LNCAP (cell line): Measurements from ENCODE around the gene ITGB7.

Source experiments
- TF ChIP-seq, protein P1 (sequence below): fragments of 450-650 bp; IDR thresholded peaks from 2 replicates; pipeline ENCODE4 v1.5.1; 2017; ENCODE audit warnings: mild to moderate bottlenecking

Gene ITGB7

DNA sequence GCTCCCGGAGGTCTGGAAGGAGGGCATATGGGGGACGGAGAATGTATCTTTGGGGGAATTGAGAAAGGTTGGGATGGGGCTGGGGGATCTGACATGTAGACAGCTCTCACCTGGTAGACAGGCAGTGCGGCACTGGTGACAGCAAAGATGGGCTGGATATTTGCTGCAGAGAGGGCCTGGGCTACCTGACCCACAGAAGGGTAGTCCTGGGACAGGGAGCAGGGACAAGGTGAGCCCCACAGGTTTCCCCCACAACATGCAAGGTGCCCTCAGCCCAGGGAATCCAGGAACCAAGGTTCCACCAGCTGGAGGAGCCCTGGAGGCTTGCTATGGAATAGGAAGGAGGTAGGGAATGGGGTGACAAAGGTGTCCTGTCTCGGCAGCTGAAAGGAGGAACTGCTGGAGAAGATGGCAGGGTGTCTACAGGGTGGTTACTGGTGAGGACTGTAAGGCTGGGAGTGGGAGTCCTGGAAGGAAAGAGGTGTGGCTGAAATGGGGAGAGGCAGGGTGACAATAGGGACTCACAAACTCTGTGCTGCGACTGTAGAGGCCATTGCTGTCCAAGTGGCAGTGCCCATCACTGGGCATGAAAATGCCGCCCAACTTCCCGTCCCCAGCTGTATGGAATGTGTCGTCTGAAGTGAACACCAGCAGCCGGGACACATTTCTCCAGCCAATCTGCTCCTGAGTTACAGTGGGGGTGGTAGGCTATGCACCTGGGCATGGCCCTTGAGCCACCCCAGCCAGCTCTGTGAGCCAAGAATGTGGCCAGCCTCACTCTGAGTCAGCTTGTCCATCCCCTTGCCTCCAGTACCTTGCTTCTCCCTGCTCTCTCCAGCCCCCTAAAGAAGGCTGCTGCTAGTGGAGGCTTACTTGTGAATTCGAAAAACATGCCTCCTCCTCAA is 11.3 kb downstream of the ITGB7 start:
- TF ChIP-seq, protein P1, sequence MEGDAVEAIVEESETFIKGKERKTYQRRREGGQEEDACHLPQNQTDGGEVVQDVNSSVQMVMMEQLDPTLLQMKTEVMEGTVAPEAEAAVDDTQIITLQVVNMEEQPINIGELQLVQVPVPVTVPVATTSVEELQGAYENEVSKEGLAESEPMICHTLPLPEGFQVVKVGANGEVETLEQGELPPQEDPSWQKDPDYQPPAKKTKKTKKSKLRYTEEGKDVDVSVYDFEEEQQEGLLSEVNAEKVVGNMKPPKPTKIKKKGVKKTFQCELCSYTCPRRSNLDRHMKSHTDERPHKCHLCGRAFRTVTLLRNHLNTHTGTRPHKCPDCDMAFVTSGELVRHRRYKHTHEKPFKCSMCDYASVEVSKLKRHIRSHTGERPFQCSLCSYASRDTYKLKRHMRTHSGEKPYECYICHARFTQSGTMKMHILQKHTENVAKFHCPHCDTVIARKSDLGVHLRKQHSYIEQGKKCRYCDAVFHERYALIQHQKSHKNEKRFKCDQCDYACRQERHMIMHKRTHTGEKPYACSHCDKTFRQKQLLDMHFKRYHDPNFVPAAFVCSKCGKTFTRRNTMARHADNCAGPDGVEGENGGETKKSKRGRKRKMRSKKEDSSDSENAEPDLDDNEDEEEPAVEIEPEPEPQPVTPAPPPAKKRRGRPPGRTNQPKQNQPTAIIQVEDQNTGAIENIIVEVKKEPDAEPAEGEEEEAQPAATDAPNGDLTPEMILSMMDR, result no peak

DNA sequence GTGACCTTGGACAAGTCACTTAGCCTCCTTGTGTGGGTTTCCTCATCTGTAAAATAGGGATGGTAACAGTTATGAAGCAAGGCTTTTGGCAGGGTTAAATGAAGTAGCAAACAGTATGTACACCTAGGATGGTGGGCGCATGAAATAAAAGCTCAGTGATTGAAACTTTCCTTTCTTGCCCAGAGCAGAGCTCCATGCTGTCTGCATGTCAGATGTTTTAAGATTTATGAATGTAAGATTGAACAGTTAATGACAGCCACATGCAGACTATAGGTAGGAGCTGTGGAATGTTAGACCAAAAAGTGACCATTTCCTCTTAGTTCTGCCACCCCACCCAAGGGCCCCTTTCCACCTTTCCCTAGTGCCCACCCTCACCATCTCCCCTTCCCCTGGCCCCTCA is 12.1 kb downstream of the ITGB7 start:
- TF ChIP-seq, protein P1, result no peak

DNA sequence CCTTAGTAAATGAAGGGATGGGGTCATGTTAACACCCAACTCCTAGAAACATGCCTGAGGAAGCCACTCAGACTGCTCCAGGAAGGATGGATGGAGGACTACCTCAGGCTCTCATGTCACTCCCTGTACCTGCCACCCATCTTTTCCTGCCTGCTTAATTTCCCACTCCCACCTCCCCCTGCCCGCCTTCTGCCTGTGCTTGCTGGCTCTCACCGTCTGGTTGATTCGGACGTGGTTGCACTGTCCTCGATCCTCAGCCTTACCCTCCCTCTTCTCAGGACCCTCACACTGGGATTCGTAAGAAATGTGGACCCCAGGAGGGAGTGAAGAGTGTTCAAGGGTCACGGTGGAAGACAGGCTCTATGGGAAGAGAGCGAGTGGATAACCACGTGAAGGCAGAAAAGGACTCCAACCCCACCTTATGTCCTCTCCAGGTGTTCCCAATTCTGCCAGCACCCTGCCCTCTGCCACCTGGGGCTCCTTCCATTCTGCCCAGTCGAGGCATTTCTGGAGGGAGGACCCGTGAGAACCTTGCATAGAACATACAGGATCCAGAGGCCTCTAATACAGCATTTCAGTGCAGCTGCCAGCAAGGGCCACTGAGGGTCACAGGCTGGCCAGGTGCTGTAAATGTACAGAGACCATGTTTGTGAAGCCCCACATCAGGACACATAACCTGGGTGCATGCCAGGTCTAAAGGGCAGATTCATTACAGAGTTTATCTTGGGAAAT is 12.9 kb downstream of the ITGB7 start:
- TF ChIP-seq, protein P1, result no peak

DNA sequence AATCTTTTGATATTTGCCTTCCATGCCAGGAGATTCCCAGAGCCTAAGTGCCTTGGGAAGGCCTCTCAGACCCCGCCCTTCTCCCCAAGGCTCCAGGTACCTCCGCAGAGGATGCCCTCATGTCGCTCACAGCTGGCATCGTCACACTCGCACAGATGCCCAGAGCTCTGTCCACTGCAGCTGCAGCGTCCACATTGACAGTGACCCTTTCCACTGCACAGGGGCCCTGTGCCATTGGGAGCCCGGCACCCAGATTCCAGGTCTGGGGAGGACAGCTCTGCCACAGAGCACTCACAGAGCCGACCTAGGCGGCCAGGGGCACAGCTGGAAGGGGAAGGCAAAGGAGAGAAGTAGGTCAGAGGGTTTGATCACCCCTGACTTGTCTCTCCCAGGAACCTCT is 14.0 kb downstream of the ITGB7 start:
- TF ChIP-seq, protein P1, result no peak

DNA sequence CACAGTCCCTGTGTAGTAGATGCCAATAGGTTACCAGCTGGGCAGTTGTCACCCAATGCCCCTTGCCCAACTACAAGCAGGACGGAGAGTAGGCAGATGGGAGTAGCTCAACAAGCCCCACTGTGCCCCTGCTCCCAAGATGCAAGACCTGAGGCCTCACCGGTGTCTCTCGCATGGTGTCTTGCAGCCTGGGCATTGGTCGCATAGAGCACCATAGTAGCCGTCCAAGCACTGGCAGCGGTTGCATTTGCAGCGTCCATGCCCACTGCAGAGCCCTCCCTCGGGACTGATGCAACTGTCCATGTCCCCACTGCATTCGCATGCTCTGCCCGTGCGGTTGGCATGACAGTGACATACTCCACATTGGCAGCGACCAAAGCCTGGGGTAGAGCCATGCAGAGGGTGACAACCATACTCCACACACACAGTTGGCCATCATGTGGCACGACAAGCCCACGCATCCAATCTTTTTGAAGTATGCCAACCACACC is 14.5 kb downstream of the ITGB7 start:
- TF ChIP-seq, protein P1, result no peak

DNA sequence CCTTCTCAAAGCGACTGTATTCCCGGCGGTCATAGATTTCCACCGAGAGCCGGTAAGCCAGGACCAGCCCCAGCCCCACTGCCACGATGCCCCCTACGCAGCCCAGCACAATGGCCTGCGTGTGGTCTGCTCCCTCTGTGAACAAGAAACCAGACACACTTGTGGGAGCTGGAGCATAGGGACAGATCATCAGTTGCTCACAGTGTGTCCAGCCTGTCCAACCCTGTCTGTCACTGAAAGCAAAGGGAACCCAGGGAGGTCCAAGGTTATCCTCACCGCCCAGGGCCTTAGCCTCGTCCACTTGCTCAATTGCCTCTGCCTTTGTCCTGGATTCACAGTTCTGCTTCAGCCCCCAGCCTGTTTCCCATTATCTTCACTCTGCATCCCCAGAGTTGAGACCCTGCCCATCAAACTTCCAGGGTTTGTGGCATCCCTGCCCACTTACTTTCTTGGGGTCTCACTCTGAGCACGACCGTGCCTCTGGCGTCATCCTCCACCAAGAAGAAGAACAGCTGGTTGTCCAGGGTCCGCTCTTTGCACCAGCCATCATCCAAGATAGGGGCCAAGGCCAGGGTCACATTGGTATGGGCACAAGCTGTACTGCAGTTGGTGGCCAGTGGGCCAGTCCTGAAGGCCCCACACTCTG is 15.0 kb downstream of the ITGB7 start:
- TF ChIP-seq, protein P1, result no peak

DNA sequence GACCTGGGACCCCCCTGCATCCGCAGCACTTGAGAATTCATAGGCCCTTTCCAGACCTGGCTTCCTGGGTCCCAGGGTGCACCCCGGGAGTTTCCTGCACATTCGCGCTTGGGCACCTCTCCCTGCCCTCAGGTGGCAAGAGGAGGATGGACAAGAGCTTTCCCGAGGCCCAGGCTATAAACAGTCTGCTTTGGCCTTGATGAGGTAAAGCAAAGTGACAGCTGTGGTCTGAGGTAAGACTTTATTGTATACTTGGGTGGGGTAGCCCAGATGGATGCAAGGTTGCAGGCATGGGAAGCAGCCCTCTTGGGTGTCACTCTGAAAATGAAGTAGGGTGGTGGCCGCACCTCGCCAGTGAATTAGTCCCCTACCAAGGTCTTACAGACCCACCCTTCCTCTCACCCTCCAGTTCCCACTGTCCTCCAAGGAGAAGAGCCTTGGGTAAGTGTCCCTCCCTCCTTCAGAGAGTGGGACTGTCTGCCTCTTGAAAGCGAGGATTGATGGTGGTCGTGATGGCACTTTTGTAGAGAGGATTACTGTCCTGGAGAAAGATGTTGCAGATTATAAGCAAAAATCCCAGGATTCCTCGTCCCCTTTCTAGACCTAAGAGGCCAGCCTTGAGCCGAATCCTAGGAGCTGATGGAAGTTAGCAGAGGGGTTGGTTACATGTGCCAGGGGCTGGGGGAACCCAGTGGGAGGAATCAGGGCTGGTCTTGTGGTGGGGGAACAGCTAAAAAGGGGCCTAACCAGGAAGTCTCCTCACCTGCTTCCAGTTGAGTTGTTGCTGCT is 15.8 kb downstream of the ITGB7 start:
- TF ChIP-seq, protein P1, result no peak
